Measurements from ENCODE around the gene SERINC5.

GRCh38 chr5:80215523-80215922 lies 40.3 kb downstream of the SERINC5 start:
- no peak for TF ChIP-seq POLR2A (IDR thresholded peaks at IDR 0.05; ENCODE audit: low read depth, low read length)
- no peak for TF ChIP-seq CTCF (conservative IDR thresholded peaks at IDR 0.05; ENCODE audit: low read depth, low read length)
- no peak for TF ChIP-seq CEBPB (IDR thresholded peaks at IDR 0.05; ENCODE audit: low read depth, low read length)
- no peak for TF ChIP-seq RFX5 (IDR thresholded peaks at IDR 0.05; ENCODE audit: low read depth, low read length)
- TF ChIP-seq RCOR1 (IDR thresholded peaks at IDR 0.05; ENCODE audit: insufficient replicate concordance, low read length), result no peak
- no peak for TF ChIP-seq SMC3 (IDR thresholded peaks at IDR 0.05; ENCODE audit: low read depth, low read length)
- TF ChIP-seq MAFK (IDR thresholded peaks at IDR 0.05; ENCODE audit: low read depth, low read length), result no peak
- TF ChIP-seq MXI1 (IDR thresholded peaks at IDR 0.05; ENCODE audit: borderline replicate concordance, low read depth, low read length), result no peak
- TF ChIP-seq FOS (IDR thresholded peaks at IDR 0.05; ENCODE audit: low read depth, low read length), result no peak
